8988T (cell line): ENCODE measurements around the gene MUC4.
"Not testable (repeated sequence)": the region's sequence is repeated elsewhere in the genome, so short reads cannot be mapped to it uniquely, and the experiment has no call there.

Source experiments
- DNase-seq: peaks from one replicate; pipeline ENCODE4 v3.0.0; 2011

The MUC4 gene

DNA sequence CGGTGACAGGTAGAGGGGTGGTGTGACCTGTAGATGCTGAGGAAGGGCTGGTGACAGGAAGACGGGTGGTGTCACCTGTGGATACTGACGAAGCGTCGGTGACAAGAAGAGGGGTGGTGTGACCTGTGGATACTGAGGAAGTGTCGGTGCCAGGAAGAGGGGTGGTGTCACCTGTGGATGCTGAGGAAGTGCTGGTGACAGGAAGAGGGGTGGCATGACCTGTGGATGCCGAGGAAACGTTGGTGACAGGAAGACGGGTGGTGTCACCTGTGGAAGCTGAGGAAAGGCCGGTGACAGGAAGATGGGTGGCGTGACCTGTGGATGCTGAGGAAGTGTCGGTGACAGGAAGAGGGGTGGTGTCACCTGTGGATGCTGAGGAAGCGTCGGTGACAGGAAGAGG lies 27.7 kb downstream of the MUC4 start:
- not testable (repeated sequence) for DNase-seq

DNA sequence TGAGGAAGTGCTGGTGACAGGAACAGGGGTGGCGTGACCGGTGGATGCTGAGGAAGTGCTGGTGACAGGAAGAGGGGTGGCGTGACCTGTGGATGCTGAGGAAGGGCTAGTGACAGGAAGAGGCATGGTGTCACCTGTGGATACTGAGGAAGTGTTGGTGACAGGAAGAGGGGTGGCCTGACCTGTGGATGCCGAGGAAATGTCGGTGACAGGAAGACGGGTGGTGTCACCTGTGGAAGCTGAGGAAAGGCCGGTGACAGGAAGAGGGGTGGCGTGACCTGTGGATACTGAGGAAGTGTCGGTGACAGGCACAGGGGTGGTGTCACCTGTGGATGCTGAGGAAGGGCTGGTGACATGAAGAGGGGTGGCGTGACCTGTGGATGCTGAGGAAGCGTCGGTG lies 30.5 kb downstream of the MUC4 start:
- not testable (repeated sequence) for DNase-seq

DNA sequence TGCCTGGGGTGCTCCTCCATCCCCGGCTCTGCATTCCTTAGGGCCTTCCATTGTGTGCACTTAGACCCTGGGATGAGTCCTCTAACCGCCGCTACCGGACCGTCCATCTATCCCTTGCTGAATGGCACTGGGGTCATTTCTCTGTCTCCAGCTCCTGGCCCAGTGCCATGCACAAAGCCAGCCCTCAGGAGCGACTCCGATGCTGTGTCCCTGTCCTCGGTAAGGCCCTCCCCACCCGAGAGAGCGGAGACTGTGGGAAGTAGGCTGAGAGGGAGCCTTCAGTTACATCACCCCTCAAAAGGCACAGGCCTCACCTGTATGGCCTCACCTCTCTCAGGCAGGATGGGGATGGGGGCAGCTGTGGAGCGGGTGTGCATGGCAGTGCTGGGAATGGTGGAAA lies 33.8 kb downstream of the MUC4 start:
- DNase-seq, result no peak

DNA sequence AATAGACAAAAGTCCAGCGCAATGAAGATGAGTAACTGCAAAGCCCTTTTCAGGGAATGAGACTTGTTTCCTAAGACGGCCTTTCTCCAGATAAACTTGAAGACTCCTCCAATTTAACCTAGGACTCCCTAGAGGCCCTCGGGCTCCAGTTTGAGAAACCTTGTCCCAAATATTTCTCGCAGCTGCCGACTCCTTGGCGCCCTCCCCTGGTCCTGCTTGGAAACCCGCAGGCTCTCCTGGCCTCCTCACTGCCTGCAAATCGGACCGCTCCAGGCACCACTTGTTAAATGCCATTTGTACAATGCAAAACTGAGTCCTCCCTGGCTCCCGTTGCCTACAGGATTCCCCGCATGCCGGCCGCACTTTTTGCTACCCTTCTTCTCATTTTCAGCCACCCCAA lies 36.8 kb downstream of the MUC4 start:
- peak; percentile 90 for DNase-seq

DNA sequence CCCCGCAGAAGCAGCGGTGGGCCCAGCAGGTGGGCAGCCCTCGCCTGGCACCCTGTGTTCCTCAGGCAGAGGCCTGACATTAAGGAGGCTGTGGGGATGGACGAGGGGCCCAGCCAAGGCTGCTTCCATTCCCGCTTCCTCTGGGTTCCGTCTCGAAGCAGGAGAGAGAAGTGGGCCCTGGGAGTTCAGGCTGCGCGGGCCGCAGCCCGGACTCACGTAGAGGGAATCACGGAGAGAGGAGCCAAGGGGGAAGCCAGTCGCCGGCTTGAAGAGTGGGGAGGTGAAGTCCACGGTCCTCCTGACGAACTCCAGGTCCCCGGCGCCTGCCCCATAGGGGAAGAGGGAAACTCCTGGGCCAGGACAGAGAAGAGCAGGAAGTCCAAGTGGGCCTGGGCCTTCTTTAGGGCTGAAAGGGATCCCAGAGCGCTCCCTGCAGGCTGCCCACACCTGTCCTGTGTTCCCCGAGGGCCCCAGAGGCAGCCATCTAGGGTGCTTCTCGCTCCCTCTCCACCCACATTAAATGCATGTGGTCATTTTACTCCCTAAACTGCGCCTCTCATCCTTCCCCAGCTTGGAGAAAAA lies 37.7 kb downstream of the MUC4 start:
- DNase-seq, result peak; percentile 27

DNA sequence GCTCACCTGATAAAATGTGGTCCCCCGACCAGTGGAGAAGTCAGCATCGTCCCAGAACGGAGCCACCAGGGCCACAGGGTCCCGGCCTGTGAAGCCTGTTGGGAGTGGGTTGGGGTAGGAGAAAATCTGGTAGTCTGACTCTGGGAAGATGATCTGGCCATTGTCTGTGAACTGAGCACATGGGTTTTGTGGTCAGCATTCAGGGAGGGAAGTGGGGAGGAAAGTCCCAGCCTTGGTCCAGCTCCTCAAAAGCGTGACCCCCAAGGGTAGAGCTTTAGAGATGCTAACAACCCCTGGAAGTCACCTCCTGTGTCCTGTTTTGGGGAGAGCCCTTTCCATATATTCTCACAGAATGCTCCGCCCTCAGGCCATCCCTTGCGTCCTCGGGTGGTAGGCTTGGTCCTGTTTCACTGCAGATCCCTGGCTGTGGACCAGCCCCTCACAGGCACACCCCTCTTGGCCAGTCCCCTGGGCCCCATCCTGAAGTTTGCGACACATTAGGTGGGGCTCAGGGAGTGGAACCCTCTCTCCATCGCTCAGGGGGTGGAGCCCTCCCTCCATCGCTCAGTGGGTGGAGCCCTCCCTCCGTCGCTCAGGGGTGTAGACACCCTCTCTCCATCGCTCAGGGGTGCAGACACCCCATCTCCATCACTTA lies 40.0 kb downstream of the MUC4 start:
- peak; percentile 32 for DNase-seq

DNA sequence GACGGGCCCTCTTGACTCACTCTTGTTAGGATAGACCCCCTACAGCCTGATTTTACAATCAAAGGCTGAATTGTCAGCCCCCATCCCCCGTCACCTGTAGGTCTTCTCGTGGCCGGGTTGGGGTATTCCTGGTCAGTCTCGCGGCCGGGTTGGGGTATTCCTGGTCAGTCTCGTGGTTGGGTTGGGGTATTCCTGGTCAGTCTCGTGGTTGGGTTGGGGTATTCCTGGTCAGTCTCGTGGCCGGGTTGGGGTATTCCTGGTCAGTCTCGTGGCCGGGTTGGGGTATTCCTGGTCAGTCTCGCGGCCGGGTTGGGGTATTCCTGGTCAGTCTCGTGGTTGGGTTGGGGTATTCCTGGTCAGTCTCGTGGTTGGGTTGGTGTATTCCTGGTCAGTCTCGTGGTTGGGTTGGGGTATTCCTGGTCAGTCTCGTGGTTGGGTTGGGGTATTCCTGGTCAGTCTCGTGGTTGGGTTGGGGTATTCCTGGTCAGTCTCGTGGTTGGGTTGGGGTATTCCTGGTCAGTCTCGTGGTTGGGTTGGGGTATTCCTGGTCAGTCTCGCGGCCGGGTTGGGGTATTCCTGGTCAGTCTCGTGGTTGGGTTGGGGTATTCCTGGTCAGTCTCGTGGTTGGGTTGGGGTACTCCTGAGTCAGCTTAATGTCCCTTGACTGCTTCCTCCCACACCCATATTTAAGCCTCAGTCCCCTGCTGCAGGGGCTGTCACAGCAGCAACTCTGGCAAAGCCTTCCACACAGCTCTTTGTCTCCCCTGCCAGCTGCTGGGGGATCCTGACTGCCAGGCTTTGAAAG lies 40.7 kb downstream of the MUC4 start:
- DNase-seq, result peak; percentile 58

DNA sequence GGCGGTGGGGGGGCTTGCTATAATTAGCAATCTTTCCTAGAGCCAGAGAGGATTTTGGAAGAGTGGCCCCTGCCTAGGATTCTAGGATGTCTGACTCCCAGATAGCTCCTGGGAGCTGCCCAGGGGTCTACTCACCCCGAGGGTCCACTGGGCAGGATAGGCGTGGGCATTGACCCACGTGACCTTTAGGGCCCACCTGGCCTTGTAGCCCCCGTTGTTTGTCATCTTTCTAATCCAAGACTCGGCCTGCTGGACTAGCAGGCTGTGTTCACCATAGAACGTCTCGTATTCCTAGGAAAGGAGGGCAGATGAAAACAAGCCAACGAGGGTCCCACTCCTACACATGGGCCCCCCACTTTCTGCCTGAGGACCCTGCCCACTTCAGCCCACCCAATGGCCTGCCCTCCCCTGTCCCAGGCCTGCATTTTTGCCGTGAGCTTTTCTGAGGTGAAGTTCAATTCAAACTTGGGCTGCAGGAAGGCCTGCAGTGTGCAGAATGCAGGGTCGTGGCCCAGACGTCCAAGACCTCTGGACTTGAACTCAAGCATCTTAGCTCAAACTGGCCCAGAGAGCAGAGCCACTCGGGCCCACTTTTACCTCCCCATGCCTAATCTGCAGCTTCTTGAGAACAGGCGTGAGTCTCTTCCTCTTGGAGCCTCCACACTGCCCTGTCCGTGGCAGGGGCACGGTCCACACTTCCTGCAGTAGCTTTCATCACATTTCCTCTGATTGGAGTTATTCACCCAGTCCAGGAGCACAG lies 41.5 kb downstream of the MUC4 start:
- DNase-seq, result peak; percentile 36

DNA sequence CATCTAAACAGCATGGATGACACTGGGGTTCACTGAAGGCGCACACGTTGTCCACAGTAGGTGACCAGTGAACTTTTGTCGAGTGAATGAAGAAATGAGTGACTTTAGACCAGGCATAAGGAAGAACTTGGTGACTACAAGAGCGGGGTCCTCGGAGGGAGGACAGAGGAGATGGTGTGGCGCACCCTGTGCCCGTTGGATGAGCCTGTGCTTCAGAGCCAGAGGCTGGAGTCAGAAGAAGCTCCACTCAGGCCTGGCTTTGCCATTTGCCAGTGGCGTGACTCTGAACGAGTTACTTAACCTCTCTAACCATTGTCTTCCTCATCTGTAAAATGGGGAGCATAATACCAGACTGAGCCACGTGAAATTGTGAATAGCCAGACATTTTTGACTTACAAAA lies 42.2 kb downstream of the MUC4 start:
- no peak for DNase-seq

DNA sequence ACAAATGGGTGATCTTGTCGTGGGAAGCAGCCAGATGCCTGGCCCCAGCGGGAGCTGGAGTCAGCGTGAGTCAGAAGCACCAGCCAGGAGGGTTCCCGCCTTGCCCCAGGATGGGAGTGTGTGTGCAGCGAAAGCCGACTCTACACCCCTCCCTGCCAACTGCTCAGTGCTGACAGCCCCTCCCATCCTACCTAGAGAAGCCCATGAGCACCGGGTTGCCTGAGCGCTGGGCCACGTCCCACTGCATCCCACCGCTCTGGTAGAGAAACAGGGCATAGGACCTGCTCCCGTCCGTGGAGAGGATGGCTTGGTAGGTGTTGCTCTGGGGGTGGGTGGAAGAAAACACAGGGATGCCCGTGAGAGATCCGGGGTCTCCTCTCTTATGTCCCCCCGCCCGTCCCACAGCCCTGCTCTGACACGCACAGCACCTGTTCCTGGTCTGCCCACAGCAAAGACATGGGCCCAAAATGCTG lies 42.9 kb downstream of the MUC4 start:
- peak; percentile 39 for DNase-seq

- no peak for DNase-seq
Observed at GRCh38 chr3:195768414-195768813, 43.3 kb downstream of the MUC4 start.

- peak; percentile 28 for DNase-seq
Observed at GRCh38 chr3:195767792-195768191, 43.9 kb downstream of the MUC4 start.

DNA sequence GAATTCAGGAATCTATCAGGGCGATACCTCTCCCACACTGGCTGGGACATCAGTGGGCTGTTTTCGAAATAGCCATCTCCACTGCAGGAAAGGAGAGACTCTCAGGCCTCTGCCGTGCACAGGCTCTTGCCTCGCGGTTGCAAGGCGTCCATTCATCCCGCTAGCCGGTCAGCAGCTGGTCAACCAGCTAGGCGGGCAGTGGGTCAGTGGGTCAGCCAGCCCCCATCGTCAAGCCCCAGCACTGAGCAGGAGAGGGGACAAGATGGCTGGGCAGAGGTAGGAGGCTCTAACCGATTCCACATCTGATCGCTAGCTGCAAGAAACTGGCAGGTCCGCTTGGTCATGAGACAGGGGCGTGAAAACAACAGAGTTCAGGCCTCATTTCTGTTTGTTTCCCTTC lies 45.1 kb downstream of the MUC4 start:
- DNase-seq, result peak; percentile 18

- peak; percentile 57 for DNase-seq
Observed at GRCh38 chr3:195764961-195765706, 46.6 kb downstream of the MUC4 start.

- DNase-seq, result peak; percentile 37
Observed at GRCh38 chr3:195763843-195764825, 47.6 kb downstream of the MUC4 start.

GRCh38 chr3:195763076-195763830 lies 48.5 kb downstream of the MUC4 start:
- peak; percentile 43 for DNase-seq

- no peak for DNase-seq
Observed at GRCh38 chr3:195762611-195763010, 49.1 kb downstream of the MUC4 start.

DNA sequence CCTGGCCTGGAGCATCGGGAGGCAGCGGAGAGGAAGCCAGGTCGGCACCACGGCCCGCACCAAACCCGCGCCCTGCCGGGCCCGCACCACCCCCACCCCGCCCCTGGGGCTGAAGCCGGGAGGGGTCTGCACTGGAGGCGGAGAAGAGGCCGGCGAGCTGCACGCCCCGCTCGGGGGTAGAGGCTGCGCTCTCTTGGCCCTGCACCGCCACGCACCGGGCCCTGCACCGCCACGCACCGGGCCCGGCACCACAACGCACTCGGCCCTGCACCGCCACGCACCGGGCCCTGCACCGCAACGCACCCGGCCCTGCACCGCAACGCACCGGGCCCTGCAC lies 49.5 kb downstream of the MUC4 start:
- DNase-seq, result no peak

DNA sequence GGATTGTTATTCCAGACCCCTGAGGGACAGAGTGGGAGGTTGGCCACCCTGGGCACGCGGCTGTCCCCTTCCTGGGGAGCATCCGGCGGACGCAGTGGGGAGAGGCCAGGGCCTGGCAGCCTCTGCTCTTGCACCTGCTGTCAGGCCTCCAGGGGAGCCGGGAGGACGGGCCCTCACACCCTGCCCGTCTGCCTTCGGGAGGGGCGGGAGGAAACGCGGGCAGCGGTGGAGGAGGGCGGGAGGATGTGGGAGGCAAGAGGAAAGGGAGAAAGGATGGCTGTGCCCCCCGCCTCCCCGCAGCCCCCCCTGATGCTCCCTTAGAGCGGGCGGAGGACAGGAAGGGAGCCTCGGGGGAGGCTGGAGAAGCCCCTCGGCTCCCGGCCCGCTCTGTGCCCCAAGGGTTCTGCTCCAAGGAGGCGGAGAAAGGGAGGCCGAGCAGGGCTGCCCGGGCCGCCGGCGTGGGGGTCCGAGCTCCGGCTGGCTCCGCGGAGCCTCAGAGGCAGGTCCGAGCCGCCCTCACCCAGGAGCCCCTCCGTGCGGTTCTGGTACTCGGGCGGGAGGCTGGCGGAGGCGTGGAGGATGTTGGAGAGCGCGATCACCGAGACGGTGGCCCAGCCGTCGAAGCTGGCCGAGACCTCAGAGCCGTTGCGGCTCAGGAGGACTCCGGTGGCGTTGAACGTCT lies 50.0 kb downstream of the MUC4 start:
- DNase-seq, result no peak

DNA sequence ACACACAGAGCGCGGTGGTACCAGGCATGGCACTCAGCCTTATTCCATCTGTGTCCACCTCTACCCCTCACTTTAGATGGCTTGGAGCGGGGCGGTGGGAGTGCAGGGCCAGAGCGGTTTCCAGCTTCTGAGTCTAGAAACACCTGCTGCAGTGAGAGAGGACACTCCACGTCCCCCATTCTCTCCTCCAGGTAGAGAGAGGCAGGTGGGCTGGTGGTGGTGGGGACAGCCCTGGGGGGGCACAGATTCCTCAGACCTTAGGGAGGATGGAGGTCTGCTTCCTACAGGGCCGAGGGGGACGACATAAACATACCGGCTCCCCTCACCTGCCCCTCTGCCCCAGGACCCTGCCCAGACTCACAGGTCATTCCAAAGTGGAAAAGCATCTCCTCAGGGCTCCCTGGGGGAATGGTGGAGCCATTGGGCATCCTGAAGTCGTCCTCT lies 50.6 kb downstream of the MUC4 start:
- DNase-seq, result peak; percentile 60
